Measurements from ENCODE around the gene PTPN21.
"Not testable (repeated sequence)": the region's sequence is repeated elsewhere in the genome, so short reads cannot be mapped to it uniquely, and the experiment has no call there.

Gene PTPN21

GRCh38 chr14:88551980-88552431, 2.8 kb downstream of the PTPN21 start:
- no peak for DNase-seq (ENCODE audit: low read depth)

GRCh38 chr14:88551094-88551870, 3.5 kb downstream of the PTPN21 start:
- DNase-seq (ENCODE audit: low read depth), result peak; percentile 38

GRCh38 chr14:88550078-88550477, 4.7 kb downstream of the PTPN21 start:
- DNase-seq (ENCODE audit: low read depth), result no peak

GRCh38 chr14:88547386-88547780, 7.4 kb downstream of the PTPN21 start:
- no peak for DNase-seq (ENCODE audit: low read depth)

- DNase-seq (ENCODE audit: low read depth), result no peak
Observed at GRCh38 chr14:88546621-88547385, 8.0 kb downstream of the PTPN21 start.

GRCh38 chr14:88545256-88545655, 9.6 kb downstream of the PTPN21 start:
- no peak for DNase-seq (ENCODE audit: low read depth)

GRCh38 chr14:88542857-88543795, 11.7 kb downstream of the PTPN21 start:
- no peak for DNase-seq (ENCODE audit: low read depth)

- no peak for DNase-seq (ENCODE audit: low read depth)
Observed at GRCh38 chr14:88541324-88541723, 13.5 kb downstream of the PTPN21 start.

GRCh38 chr14:88535813-88536212, 19.0 kb downstream of the PTPN21 start:
- DNase-seq (ENCODE audit: low read depth), result no peak

GRCh38 chr14:88535149-88535548, 19.7 kb downstream of the PTPN21 start:
- no peak for DNase-seq (ENCODE audit: low read depth)

GRCh38 chr14:88533064-88533602, 21.7 kb downstream of the PTPN21 start:
- no peak for DNase-seq (ENCODE audit: low read depth)

GRCh38 chr14:88529889-88530288, 24.9 kb downstream of the PTPN21 start:
- not testable (repeated sequence) for DNase-seq (ENCODE audit: low read depth)

GRCh38 chr14:88522393-88522792, 32.4 kb downstream of the PTPN21 start:
- no peak for DNase-seq (ENCODE audit: low read depth)

- no peak for DNase-seq (ENCODE audit: low read depth)
Observed at GRCh38 chr14:88521818-88522217, 33.0 kb downstream of the PTPN21 start.

- DNase-seq (ENCODE audit: low read depth), result no peak
Observed at GRCh38 chr14:88519907-88520306, 34.9 kb downstream of the PTPN21 start.

GRCh38 chr14:88518592-88519512, 36.0 kb downstream of the PTPN21 start:
- DNase-seq (ENCODE audit: low read depth), result peak; percentile 40

- DNase-seq (ENCODE audit: low read depth), result no peak
Observed at GRCh38 chr14:88516861-88517357, 37.9 kb downstream of the PTPN21 start.

- DNase-seq (ENCODE audit: low read depth), result no peak
Observed at GRCh38 chr14:88515499-88516221, 39.1 kb downstream of the PTPN21 start.

GRCh38 chr14:88507208-88507607, 47.6 kb downstream of the PTPN21 start:
- DNase-seq (ENCODE audit: low read depth), result no peak

GRCh38 chr14:88505621-88506020, 49.2 kb downstream of the PTPN21 start:
- no peak for DNase-seq (ENCODE audit: low read depth)

Measured in GM04503 (cell line).